GM19468 (cell line): Measurements from ENCODE around the gene TCAP.

Source experiments
- ATAC-seq: cut with Tn5 transposase; IDR thresholded peaks from one replicate; pipeline ENCODE4 v1.9.1; 2021; ENCODE audit warnings: mild to moderate bottlenecking, moderate library complexity, moderate number of reproducible peaks; ENCODE audit not compliant: unreplicated experiment; ENCODE audit errors: extremely low read depth

TCAP gene

GRCh38 chr17:39664581-39665561 is at the start of gene TCAP:
TCAP (plus strand) TSS chr17:39665349; CDS start chr17:39665360, 11 bp downstream.
- ATAC-seq = no peak

- no peak for ATAC-seq
Observed at GRCh38 chr17:39615434-39615833, 49.7 kb upstream of the TCAP start.

- ATAC-seq = no peak
Observed at GRCh38 chr17:39617100-39617445, 48.1 kb upstream of the TCAP start.

GRCh38 chr17:39617446-39618245 is 47.5 kb upstream of the TCAP start:
- ATAC-seq = no peak

- no peak for ATAC-seq
Observed at GRCh38 chr17:39618246-39618913, 46.8 kb upstream of the TCAP start.

GRCh38 chr17:39618956-39619785 is 46.0 kb upstream of the TCAP start:
- ATAC-seq = no peak

GRCh38 chr17:39619786-39620101 is 45.4 kb upstream of the TCAP start:
- no peak for ATAC-seq

- ATAC-seq = no peak
Observed at GRCh38 chr17:39621523-39622379, 43.4 kb upstream of the TCAP start.

- no peak for ATAC-seq
Observed at GRCh38 chr17:39622380-39623006, 42.7 kb upstream of the TCAP start.

GRCh38 chr17:39623356-39623950 is 41.7 kb upstream of the TCAP start:
- no peak for ATAC-seq

- ATAC-seq = no peak
Observed at GRCh38 chr17:39624313-39624712, 40.8 kb upstream of the TCAP start.

GRCh38 chr17:39625198-39625785 is 39.9 kb upstream of the TCAP start:
- no peak for ATAC-seq

- ATAC-seq = no peak
Observed at GRCh38 chr17:39626171-39627046, 38.7 kb upstream of the TCAP start, which contains the start of gene PPP1R1B. PPP1R1B (plus strand) TSS chr17:39626952; CDS start chr17:39627393, 441 bp downstream.

- no peak for ATAC-seq
Observed at GRCh38 chr17:39627047-39627711, 38.0 kb upstream of the TCAP start.

- ATAC-seq = no peak
Observed at GRCh38 chr17:39627712-39628516, 37.2 kb upstream of the TCAP start.
